Endothelial cell of umbilical vein (primary cell): ENCODE measurements around the gene HOXD4.

Experiments used
- CTCF ChIP-seq, 2 donors: IDR thresholded peaks; 1 replicate in 1 of 2; 2 replicates in 1 of 2; pipeline ENCODE4 v1.5.1; 2011; ENCODE audit warnings: low read length in 2 of 2, mild to moderate bottlenecking in 2 of 2, moderate library complexity in 2 of 2, control low read depth in 1 of 2, inconsistent platforms in 1 of 2, low read depth in 1 of 2; ENCODE audit not compliant: insufficient read depth in 1 of 2; ENCODE audit errors: extremely low read depth in 1 of 2
- EZH2 ChIP-seq: IDR thresholded peaks from 2 replicates; pipeline ENCODE4 v1.6.1; 2012; ENCODE audit warnings: borderline replicate concordance, low read depth, mild to moderate bottlenecking, moderate library complexity, low read length, inconsistent platforms; ENCODE audit not compliant: severe bottlenecking
- FOS ChIP-seq: IDR thresholded peaks from 2 replicates; pipeline ENCODE4 v1.6.1; 2011; ENCODE audit warnings: mild to moderate bottlenecking, low read length, moderate library complexity, borderline replicate concordance; ENCODE audit not compliant: insufficient read depth
- GATA2 ChIP-seq: IDR thresholded peaks from 2 replicates; pipeline ENCODE4 v1.7.0; 2011; ENCODE audit warnings: low read depth, mild to moderate bottlenecking, moderate library complexity, mixed read lengths, low read length; ENCODE audit not compliant: insufficient read length, insufficient read depth
- JUN ChIP-seq: IDR thresholded peaks from 2 replicates; pipeline ENCODE4 v1.6.1; 2011; ENCODE audit warnings: borderline replicate concordance, low read depth; ENCODE audit not compliant: insufficient read length, insufficient read depth
- MAX ChIP-seq: IDR thresholded peaks from 2 replicates; pipeline ENCODE4 v1.6.1; 2011; ENCODE audit not compliant: insufficient read depth, insufficient read length
- MYC ChIP-seq: IDR thresholded peaks from one replicate; pipeline ENCODE4 v1.6.1; 2011; ENCODE audit warnings: mild to moderate bottlenecking, low read depth, low read length
- POLR2A ChIP-seq: IDR thresholded peaks from 2 replicates; pipeline ENCODE4 v1.6.1; 2012; ENCODE audit warnings: low read depth, mild to moderate bottlenecking, control low read depth, low read length
- POLR2AphosphoS5 ChIP-seq: IDR thresholded peaks from 2 replicates; pipeline ENCODE4 v1.6.1; 2012; ENCODE audit warnings: low read depth, mild to moderate bottlenecking, control low read depth, low read length, moderate library complexity; ENCODE audit not compliant: insufficient read depth

GRCh38 chr2:176129813-176130146 lies 21.6 kb upstream of the HOXD4 start:
- no peak for TF ChIP-seq CTCF (IDR thresholded peaks at IDR 0.05; ENCODE audit: extremely low read depth in 1 of 2, insufficient read depth in 1 of 2, low read depth in 1 of 2, low read length in 2 of 2)
- TF ChIP-seq POLR2A: no peak
- no peak for TF ChIP-seq EZH2
- no peak for TF ChIP-seq MYC
- no peak for TF ChIP-seq GATA2
- TF ChIP-seq POLR2AphosphoS5: no peak
- no peak for TF ChIP-seq MAX
- no peak for TF ChIP-seq FOS
- TF ChIP-seq JUN: no peak
